ENCODE results near the gene ZIC2. TPM values are rescaled to one million over a fixed set of nuclear protein-coding genes. Genes with fewer than 3 reads are reported as not detected.

The ZIC2 gene
- total RNA-seq, 2 donors from 2014 or later: not detected

- H3K4me3 ChIP-seq: no peak overlapping the region
- no peak overlapping the region for H3K27ac ChIP-seq
- DNase-seq: no peak
- H3K9me3 ChIP-seq: no peaks in the 10 kb centered on the region
- intact Hi-C loops (cut with DNase I): no loop called here
- peak; percentile 50 for ATAC-seq
- H3K4me1 ChIP-seq: peaks cover 32% of the 10 kb centered on the region
- H3K27me3 ChIP-seq: peaks cover 0 to 69% of the 10 kb centered on the region in 2 donors
- no peaks in the 10 kb centered on the region for H3K36me3 ChIP-seq (replicated peaks in 1 of 2; ENCODE audit: insufficient read depth in 1 of 2, low read depth in 2 of 2)
- TF ChIP-seq CTCF (IDR thresholded peaks at IDR 0.05): no peak
- TF ChIP-seq POLR2A (IDR thresholded peaks at IDR 0.05): no peak
- 0 to 2% methylated on average over 5 to 113 of the region's 118 CpGs for WGBS, 2 donors
Observed at GRCh38 chr13:99970651-99971575, 10.7 kb upstream of the ZIC2 start.

GRCh38 chr13:99971576-99972189 lies 9.9 kb upstream of the ZIC2 start, which contains the start of gene ZIC5:
Gene ZIC5, minus strand, starts transcription at chr13:99971767. Its CDS starts 164 bp downstream, at chr13:99971603.
- intact Hi-C loops (cut with DNase I): no loop called here
- H3K27ac ChIP-seq: no peak within 1 kb of the TSS
- no peaks in the 10 kb centered on the region for H3K9me3 ChIP-seq
- DNase-seq (no peak), ATAC-seq (no peak)
- 5 to 18% methylated on average over 17 to 40 of the region's 41 CpGs for WGBS, 2 donors
- H3K4me1 ChIP-seq: peaks cover 32% of the 10 kb centered on the region
- H3K27me3 ChIP-seq: peaks cover 0 to 74% of the 10 kb centered on the region in 2 donors
- H3K36me3 ChIP-seq (replicated peaks in 1 of 2; ENCODE audit: insufficient read depth in 1 of 2, low read depth in 2 of 2): no peaks in the 10 kb centered on the region
- TF ChIP-seq POLR2A (IDR thresholded peaks at IDR 0.05) (no peak), CTCF (IDR thresholded peaks at IDR 0.05) (no peak)
- no peak within 1 kb of the TSS for H3K4me3 ChIP-seq

- H3K27me3 ChIP-seq: peaks cover 0 to 74% of the 10 kb centered on the region in 2 donors
- TF ChIP-seq POLR2A (IDR thresholded peaks at IDR 0.05) (no peak), CTCF (IDR thresholded peaks at IDR 0.05) (no peak)
- intact Hi-C loops (cut with DNase I): no loop called here
- no peaks in the 10 kb centered on the region for H3K9me3 ChIP-seq
- no peak for ATAC-seq
- H3K4me1 ChIP-seq: peaks cover 32% of the 10 kb centered on the region
- H3K27ac ChIP-seq: no peak overlapping the region
- WGBS, 2 donors: 14 to 16% methylated on average over 16 to 18 of the region's 18 CpGs
- DNase-seq: no peak
- H3K36me3 ChIP-seq (replicated peaks in 1 of 2; ENCODE audit: insufficient read depth in 1 of 2, low read depth in 2 of 2): no peaks in the 10 kb centered on the region
- H3K4me3 ChIP-seq: no peak overlapping the region
Observed at GRCh38 chr13:99972190-99972731, 9.3 kb upstream of the ZIC2 start.

GRCh38 chr13:99973163-99973807 lies 8.3 kb upstream of the ZIC2 start:
- Histone ChIP-seq H3K27me3 (peaks cover 0 to 78% of the 10 kb centered on the region in 2 donors), H3K9me3 (no peaks in the 10 kb centered on the region), H3K36me3 (replicated peaks in 1 of 2; ENCODE audit: insufficient read depth in 1 of 2, low read depth in 2 of 2) (no peaks in the 10 kb centered on the region), H3K4me1 (peaks cover 27% of the 10 kb centered on the region), H3K27ac (no peak overlapping the region), H3K4me3 (no peak overlapping the region)
- WGBS, 2 donors: 12 to 19% methylated on average over 11 of the region's 11 CpGs
- TF ChIP-seq POLR2A (IDR thresholded peaks at IDR 0.05) (no peak), CTCF (IDR thresholded peaks at IDR 0.05) (no peak)
- ATAC-seq (no peak), DNase-seq (no peak)
- intact Hi-C loops (cut with DNase I): no loop called here
